K562 (cell line): Measurements from ENCODE around the gene HSD17B1. TPM values are rescaled to one million over a fixed set of nuclear protein-coding genes. Genes with fewer than 3 reads are reported as not detected.

ENCODE experiments used
- ARID3A ChIP-seq: IDR thresholded peaks from 2 replicates; pipeline ENCODE4 v1.6.1; 2012; ENCODE audit warnings: low read depth, low read length, improper control_type of control experiment, borderline replicate concordance
- CREM ChIP-seq: IDR thresholded peaks from 2 replicates; pipeline ENCODE4 v1.6.1; 2014; ENCODE audit warnings: antibody characterized with exemption, low read depth
- CTCFL ChIP-seq: IDR thresholded peaks from 2 replicates; pipeline ENCODE4 v1.6.1; 2011; ENCODE audit warnings: borderline replicate concordance, low read depth, mild to moderate bottlenecking, moderate library complexity, low read length; ENCODE audit not compliant: insufficient read depth, poor library complexity, severe bottlenecking
- DEAF1 ChIP-seq: fragments of 450-650 bp; formaldehyde crosslinking; IDR thresholded peaks from 2 replicates; pipeline ENCODE4 v1.4.0; 2020; ENCODE audit warnings: mild to moderate bottlenecking, moderate library complexity
- E2F1 ChIP-seq: sonication (generic); formaldehyde crosslinking; IDR thresholded peaks from 2 replicates; pipeline ENCODE4 v1.8.1; 2023; ENCODE audit warnings: mild to moderate bottlenecking, missing genetic modification reagents, moderate library complexity
- E2F6 ChIP-seq, 2 experiments: IDR thresholded peaks; 2 replicates each; pipeline ENCODE4 v1.6.1; 2011; ENCODE audit warnings: borderline replicate concordance in 1 of 2, control low read depth in 1 of 2, low read depth in 1 of 2, low read length in 1 of 2, mild to moderate bottlenecking in 1 of 2, mixed read lengths in 1 of 2, moderate library complexity in 1 of 2; ENCODE audit not compliant: insufficient read depth in 1 of 2, insufficient read length in 1 of 2, poor library complexity in 1 of 2, severe bottlenecking in 1 of 2; ENCODE audit errors: extremely low read depth in 1 of 2
- FOS ChIP-seq: IDR thresholded peaks from 3 replicates; pipeline ENCODE4 v1.6.1; 2011; ENCODE audit not compliant: insufficient read length; ENCODE audit errors: extremely low read depth
- GATAD2B ChIP-seq: fragments of 450-650 bp; IDR thresholded peaks from 2 replicates; pipeline ENCODE4 v1.6.1; 2017; ENCODE audit warnings: mild to moderate bottlenecking, borderline replicate concordance
- KDM4B ChIP-seq, 2 experiments: fragments of 450-650 bp in 1 of 2; sonication (generic) in 1 of 2; IDR thresholded peaks; 2 replicates each; pipeline ENCODE4 v1.6.1; 2016 to 2017; ENCODE audit warnings: borderline replicate concordance in 2 of 2, antibody characterized with exemption in 1 of 2, low read depth in 1 of 2, mild to moderate bottlenecking in 1 of 2
- MIER1 ChIP-seq: fragments of 450-650 bp; IDR thresholded peaks from 2 replicates; pipeline ENCODE4 v1.6.1; 2016; ENCODE audit warnings: antibody characterized with exemption, mild to moderate bottlenecking, low read depth
- NFYB ChIP-seq: IDR thresholded peaks from 2 replicates; pipeline ENCODE4 v1.6.1; 2011; ENCODE audit warnings: mild to moderate bottlenecking, moderate library complexity; ENCODE audit not compliant: insufficient read length; ENCODE audit errors: extremely low read depth
- RBM39 ChIP-seq: fragments of 200-400 bp; formaldehyde crosslinking; optimal IDR thresholded peaks from 2 replicates; pipeline ENCODE3; 2018; ENCODE audit warnings: low read depth, low read length
- SIN3A ChIP-seq, 2 experiments: fragments of 150-350 bp in 1 of 2; IDR thresholded peaks; 2 replicates each; pipeline ENCODE4 v1.6.1; 2011 to 2016; ENCODE audit warnings: borderline replicate concordance in 2 of 2, low read depth in 2 of 2, low read length in 2 of 2, mild to moderate bottlenecking in 2 of 2, moderate library complexity in 2 of 2; ENCODE audit not compliant: control insufficient read depth in 1 of 2
- TFAM ChIP-seq: fragments of 250-450 bp; sonication (Bioruptor Pico); conservative IDR thresholded peaks from 2 replicates; pipeline ENCODE4 v1.5.0; 2021; ENCODE audit warnings: mild to moderate bottlenecking, moderate library complexity
- TFAP4 ChIP-seq: sonication (generic); formaldehyde crosslinking; IDR thresholded peaks from 2 replicates; pipeline ENCODE4 v1.8.0; 2022; ENCODE audit warnings: missing genetic modification reagents, mild to moderate bottlenecking, moderate library complexity, borderline replicate concordance
- TSC22D4 ChIP-seq: fragments of 450-650 bp; IDR thresholded peaks from 2 replicates; pipeline ENCODE4 v1.6.1; 2016; ENCODE audit warnings: missing genetic modification characterization, missing biosample characterization, control low read depth
- polyA plus RNA-seq, 8 experiments: library from polyadenylated mRNA; depleted of rRNA in 4 of 8; stranded (reverse) in 5 of 8; unstranded in 3 of 8; fragments of >200 nt; fragmentation: Nextera tagmentation in 2 of 8; fragmentation: Illumina TruSeq in 1 of 8; extraction: Ambion mirVana in 2 of 8; extraction: Trizol in 1 of 8; gene quantifications; 2 replicates each; pipeline versions ENCODE4 v1.2.1 to v1.2.3, GENCODE V29; 2011 to 2014; ENCODE audit warnings: inconsistent platforms in 1 of 8, missing spikeins in 1 of 8
- total RNA-seq, 7 experiments: library from RNA; depleted of rRNA in 6 of 7; stranded (reverse); fragments of >200 nt in 6 of 7; fragmentation: Illumina TruSeq in 2 of 7; extraction: Trizol in 2 of 7; gene quantifications; 2 replicates each; pipeline versions ENCODE4 v1.2.1 to v1.2.3, GENCODE V29; 2011 to 2021; ENCODE audit warnings: low replicate concordance in 1 of 7

HSD17B1 gene
- total and polyA plus RNA-seq, 9 of the 15 experiments (the other 6 are each of a cell fraction or from before 2014, with no cell fraction given): 0.55 to 21.1 (median 3.6) TPM

GRCh38 chr17:42578282-42578869, 25.7 kb downstream of the HSD17B1 start (continued):
- peak; percentile 24 for TF ChIP-seq CTCFL
- TF ChIP-seq RBM39: no peak
- TF ChIP-seq GATAD2B: no peak
- TF ChIP-seq NFYB: no peak
- peak; percentile 78; the same call in 1 of the 2 replicates for TF ChIP-seq CREM
- no peak for TF ChIP-seq FOS
- TF ChIP-seq KDM4B (IDR thresholded peaks at IDR 0.05; ENCODE audit: borderline replicate concordance in 2 of 2, low read depth in 1 of 2): 0 out of 4 replicates have a peak, but pooled peaks of 1 of the 2 experiments have one; percentile 14
- TF ChIP-seq MIER1: no peak
- no peak for TF ChIP-seq TSC22D4
- peak; percentile 40; the same call in 1 of the 2 replicates for TF ChIP-seq TFAP4 (CRISPR knock-in tag)
- peak in 1 of 2 experiments; percentile 31 for TF ChIP-seq E2F6 (IDR thresholded peaks at IDR 0.05; ENCODE audit: borderline replicate concordance in 1 of 2, extremely low read depth in 1 of 2, insufficient read depth in 1 of 2, insufficient read length in 1 of 2, low read depth in 1 of 2, low read length in 1 of 2, poor library complexity in 1 of 2, severe bottlenecking in 1 of 2)
- no peak for TF ChIP-seq ARID3A
- TF ChIP-seq DEAF1 (CRISPR knock-in tag): peak; percentile 52; the same call in 1 of the 2 replicates
- no peak for TF ChIP-seq E2F1 (CRISPR knock-in tag)
- TF ChIP-seq SIN3A (IDR thresholded peaks at IDR 0.05; ENCODE audit: borderline replicate concordance in 2 of 2, control insufficient read depth in 1 of 2, low read depth in 2 of 2, low read length in 2 of 2): 0 out of 4 replicates have a peak, but pooled peaks of 1 of the 2 experiments have one; percentile 29
- TF ChIP-seq TFAM (CRISPR knock-in tag): no peak
